PC-9 (cell line): ENCODE measurements around the gene DDX43. TPM values are rescaled to one million over a fixed set of nuclear protein-coding genes. Genes with fewer than 3 reads are reported as not detected.

Experiments
- BruUV-seq: library from RNA; stranded (reverse); fragments of 400-500 nt; replicated peaks from 2 replicates; lab custom pipeline; 2021; lab: Mats Ljungman, UMichigan
- CTCF ChIA-PET: fragments of 300-600 bp; sonication (Branson Sonifier 250); formaldehyde crosslinking; loops from one replicate; lab custom pipeline; 2022; ENCODE audit warnings: antibody characterized with exemption; lab: Charles Lee
- POLR2A ChIA-PET: fragments of 300-600 bp; sonication (Branson Sonifier 250); formaldehyde crosslinking; loops from one replicate; lab custom pipeline; 2022; ENCODE audit warnings: antibody characterized with exemption; ENCODE audit not compliant: unreplicated experiment; lab: Charles Lee
- DNase-seq, 2 experiments: peaks; one replicate each; pipeline versions ENCODE4 v3.0.0 to v3.0.0-alpha.2; 2015 to 2022; ENCODE audit warnings: mixed read lengths in 1 of 2
- H2AFZ ChIP-seq: fragments of 200-600 bp; sonication (generic); 2 replicates; pipeline ENCODE4 v1.8.1; 2017; ENCODE audit warnings: antibody characterized with exemption
- H3F3A ChIP-seq: fragments of 200-600 bp; sonication (generic); 2 replicates; pipeline ENCODE4 v1.8.1; 2017; ENCODE audit warnings: antibody characterized with exemption, mild to moderate bottlenecking, low read depth; ENCODE audit not compliant: insufficient read depth
- H3K27ac ChIP-seq: fragments of 200-600 bp; sonication (generic); 2 replicates; pipeline ENCODE4 v1.6.1; 2016; ENCODE audit warnings: mixed run types
- H3K27me3 ChIP-seq: fragments of 200-600 bp; sonication (generic); 2 replicates; pipeline ENCODE4 v1.6.1; 2016; ENCODE audit warnings: low read depth, mixed run types; ENCODE audit not compliant: insufficient read depth
- H3K36me3 ChIP-seq: fragments of 200-600 bp; sonication (generic); 2 replicates; pipeline ENCODE4 v1.6.1; 2016; ENCODE audit warnings: low read depth, mixed run types
- H3K4me1 ChIP-seq: fragments of 200-600 bp; sonication (generic); replicated peaks from 2 replicates; pipeline ENCODE4 v1.6.1; 2016; ENCODE audit warnings: mixed run types; ENCODE audit not compliant: insufficient read depth
- H3K4me2 ChIP-seq: fragments of 200-600 bp; sonication (generic); 2 replicates; pipeline ENCODE4 v1.6.1; 2017; ENCODE audit warnings: mixed run types
- H3K4me3 ChIP-seq: fragments of 200-600 bp; sonication (generic); 2 replicates; pipeline ENCODE4 v1.6.1; 2016; ENCODE audit warnings: mixed run types
- H3K79me2 ChIP-seq: fragments of 200-600 bp; sonication (generic); 2 replicates; pipeline ENCODE4 v1.6.1; 2017; ENCODE audit warnings: low read depth, mixed run types
- H3K9me2 ChIP-seq: fragments of 200-600 bp; sonication (generic); 2 replicates; pipeline ENCODE4 v1.8.1; 2017; ENCODE audit warnings: mild to moderate bottlenecking; ENCODE audit not compliant: insufficient read depth
- H3K9me3 ChIP-seq: fragments of 200-600 bp; sonication (generic); 2 replicates; pipeline ENCODE4 v1.8.1; 2016; ENCODE audit warnings: low read depth; ENCODE audit not compliant: insufficient read depth
- H4K20me1 ChIP-seq: fragments of 200-600 bp; sonication (generic); 2 replicates; pipeline ENCODE4 v1.8.1; 2017; ENCODE audit not compliant: insufficient read depth
- EZH2 ChIP-seq: fragments of 200-600 bp; sonication (generic); IDR thresholded peaks from 2 replicates; pipeline ENCODE4 v1.8.0; 2017; ENCODE audit warnings: antibody characterized with exemption, low read depth
- intact Hi-C: fragments of 100-400 bp; cut with micrococcal nuclease; formaldehyde crosslinking; loops from one replicate; pipeline ENCODE4 v1.10.0; 2022; ENCODE audit not compliant: unreplicated experiment
- total RNA-seq: library from RNA; stranded (reverse); gene quantifications from 2 replicates; pipeline ENCODE4 v1.2.3, GENCODE V29; 2021
- TF ChIP-seq, protein P1 (sequence below): fragments of 200-600 bp; sonication (generic); conservative IDR thresholded peaks from 2 replicates; pipeline ENCODE4 v1.6.1; 2017; ENCODE audit warnings: mixed run types, antibody characterized with exemption, mild to moderate bottlenecking, moderate library complexity

Gene DDX43
- total RNA-seq, 1 experiment from 2014 or later: 5.0 TPM

DNA sequence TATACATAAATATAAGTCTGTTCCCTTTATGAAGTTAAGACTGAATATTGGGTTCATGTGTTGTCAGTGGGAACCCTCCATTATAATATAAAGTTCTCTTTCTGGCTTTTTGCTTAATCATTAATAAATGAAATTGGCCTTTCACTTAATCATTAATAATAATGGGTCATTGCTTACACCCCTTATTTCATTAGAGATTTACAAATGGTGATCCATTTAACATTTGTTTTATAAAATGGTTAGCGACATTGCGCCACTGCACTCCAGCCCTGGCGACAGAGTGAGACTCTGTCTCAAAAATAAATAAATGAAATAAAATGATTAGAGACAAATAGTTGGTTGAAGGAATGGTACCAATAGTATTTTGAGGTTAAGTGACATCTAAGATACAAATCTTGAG is 18.5 kb downstream of the DDX43 start:
- Histone ChIP-seq H3K27me3 (no peaks in the 10 kb centered on the region), H3K27ac (no peak overlapping the region), H3K36me3 (no peaks in the 10 kb centered on the region), H3K4me1 (peaks cover 7% of the 10 kb centered on the region; the same call in 1 of the 2 replicates), H3K4me3 (no peak overlapping the region), H3K9me2 (no peaks in the 10 kb centered on the region), H2AFZ (no peak overlapping the region), H3K79me2 (no peaks in the 10 kb centered on the region), H3K9me3 (no peaks in the 10 kb centered on the region), H3F3A (peaks cover 6% of the 10 kb centered on the region; the same call in 1 of the 2 replicates), H3K4me2 (no peak overlapping the region), H4K20me1 (no peaks in the 10 kb centered on the region)
- no TSS peak for BruUV-seq
- DNase-seq: no peak
- ChIA-PET POLR2A (no interaction called here), CTCF (no interaction called here)
- intact Hi-C loops: no loop called here
- TF ChIP-seq EZH2: no peak
- TF ChIP-seq, protein P1, sequence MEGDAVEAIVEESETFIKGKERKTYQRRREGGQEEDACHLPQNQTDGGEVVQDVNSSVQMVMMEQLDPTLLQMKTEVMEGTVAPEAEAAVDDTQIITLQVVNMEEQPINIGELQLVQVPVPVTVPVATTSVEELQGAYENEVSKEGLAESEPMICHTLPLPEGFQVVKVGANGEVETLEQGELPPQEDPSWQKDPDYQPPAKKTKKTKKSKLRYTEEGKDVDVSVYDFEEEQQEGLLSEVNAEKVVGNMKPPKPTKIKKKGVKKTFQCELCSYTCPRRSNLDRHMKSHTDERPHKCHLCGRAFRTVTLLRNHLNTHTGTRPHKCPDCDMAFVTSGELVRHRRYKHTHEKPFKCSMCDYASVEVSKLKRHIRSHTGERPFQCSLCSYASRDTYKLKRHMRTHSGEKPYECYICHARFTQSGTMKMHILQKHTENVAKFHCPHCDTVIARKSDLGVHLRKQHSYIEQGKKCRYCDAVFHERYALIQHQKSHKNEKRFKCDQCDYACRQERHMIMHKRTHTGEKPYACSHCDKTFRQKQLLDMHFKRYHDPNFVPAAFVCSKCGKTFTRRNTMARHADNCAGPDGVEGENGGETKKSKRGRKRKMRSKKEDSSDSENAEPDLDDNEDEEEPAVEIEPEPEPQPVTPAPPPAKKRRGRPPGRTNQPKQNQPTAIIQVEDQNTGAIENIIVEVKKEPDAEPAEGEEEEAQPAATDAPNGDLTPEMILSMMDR: no peak

DNA sequence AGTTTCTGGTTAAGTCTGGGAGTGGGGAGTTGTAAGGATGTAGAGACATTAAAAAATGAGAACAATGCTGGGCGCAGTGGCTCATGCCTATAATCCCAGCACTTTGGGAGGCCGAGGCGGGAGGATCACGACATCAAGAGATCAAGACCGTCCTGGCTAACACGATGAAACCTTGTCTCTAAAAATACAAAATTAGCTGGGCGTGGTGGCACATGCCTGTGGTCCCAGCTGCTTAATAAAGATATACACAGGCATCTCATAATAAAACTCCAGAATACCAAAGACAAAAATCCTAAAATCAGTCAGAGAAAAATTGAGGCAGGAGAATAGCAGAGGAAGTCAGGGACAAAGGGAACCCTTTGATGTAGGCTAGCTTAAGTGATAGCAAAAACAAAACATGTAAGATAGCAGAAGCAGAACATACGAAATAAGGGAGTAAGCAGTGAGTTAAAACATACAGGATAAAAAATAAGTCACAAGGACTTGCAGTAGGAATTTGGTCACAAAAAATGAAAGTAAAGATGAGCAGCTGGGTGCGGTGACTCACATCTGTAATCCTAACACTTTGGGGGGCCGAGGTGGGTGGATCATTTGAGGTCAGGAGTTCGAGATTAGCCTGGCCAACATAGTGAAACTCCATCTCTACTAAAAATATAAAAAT is 23.6 kb downstream of the DDX43 start:
- ChIA-PET POLR2A (no interaction called here), CTCF (no interaction called here)
- no peaks in the 10 kb centered on the region for H3K4me1 ChIP-seq
- no peak overlapping the region for H3K4me3 ChIP-seq
- H3K4me2 ChIP-seq: no peak overlapping the region
- H3K27ac ChIP-seq: no peak overlapping the region
- peaks cover 23% of the 10 kb centered on the region; the same call in 1 of the 2 replicates for H3F3A ChIP-seq
- no peak for DNase-seq
- no peaks in the 10 kb centered on the region for H3K9me3 ChIP-seq
- H3K36me3 ChIP-seq: 0 out of 2 replicates have a peak, but pooled peaks cover 3% of the 10 kb centered on the region
- H2AFZ ChIP-seq: no peak overlapping the region
- no peaks in the 10 kb centered on the region for H3K9me2 ChIP-seq
- intact Hi-C loops: no loop called here
- no TSS peak for BruUV-seq
- H3K79me2 ChIP-seq: no peaks in the 10 kb centered on the region
- no peaks in the 10 kb centered on the region; the same call in 1 of the 2 replicates for H4K20me1 ChIP-seq
- TF ChIP-seq EZH2: no peak
- TF ChIP-seq, protein P1: no peak
- no peaks in the 10 kb centered on the region for H3K27me3 ChIP-seq

DNA sequence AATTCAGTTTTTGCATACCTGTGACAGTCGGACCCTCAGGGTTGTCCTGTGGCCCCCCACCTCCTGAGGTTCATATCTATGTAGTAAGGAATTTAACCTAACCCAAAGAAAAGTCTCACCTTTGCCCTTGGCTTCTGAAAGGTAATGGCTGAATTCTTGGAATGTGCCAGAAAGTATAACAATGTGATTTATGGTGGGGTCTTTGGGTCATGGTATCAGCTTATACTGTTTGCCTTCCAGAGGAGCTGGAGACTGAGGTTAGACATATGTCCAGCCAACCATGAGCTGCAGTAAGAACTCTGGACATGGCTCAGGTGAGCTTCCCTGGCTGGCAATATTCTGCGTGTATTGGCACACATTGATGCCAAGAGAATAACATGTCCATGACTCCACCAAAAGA is 26.9 kb downstream of the DDX43 start:
- no peaks in the 10 kb centered on the region for H3K9me3 ChIP-seq
- no peaks in the 10 kb centered on the region for H3K9me2 ChIP-seq
- POLR2A ChIA-PET: no interaction called here
- no peaks in the 10 kb centered on the region for H3K4me1 ChIP-seq
- H3K27me3 ChIP-seq: no peaks in the 10 kb centered on the region
- TF ChIP-seq, protein P1: no peak
- no peak for TF ChIP-seq EZH2
- H3F3A ChIP-seq: peaks cover 36% of the 10 kb centered on the region; the same call in 1 of the 2 replicates
- H3K36me3 ChIP-seq: peaks cover 18% of the 10 kb centered on the region
- H3K79me2 ChIP-seq: no peaks in the 10 kb centered on the region
- no peaks in the 10 kb centered on the region; the same call in 1 of the 2 replicates for H4K20me1 ChIP-seq
- CTCF ChIA-PET: no interaction called here
- no peak overlapping the region for H3K27ac ChIP-seq
- intact Hi-C loops: no loop called here
- DNase-seq: no peak
- H2AFZ ChIP-seq: no peak overlapping the region
- no peak overlapping the region for H3K4me3 ChIP-seq
- BruUV-seq: no TSS peak
- no peak overlapping the region for H3K4me2 ChIP-seq
